Liver (tissue), 3 donors: Measurements from ENCODE around the gene CFAP299.

Experiments used
- CTCF ChIP-seq: fragments of 150-350 bp; IDR thresholded peaks from 2 replicates; pipeline ENCODE4 v1.5.1; 2017; ENCODE audit warnings: improper control_type of control experiment, low read depth, low read length; ENCODE audit not compliant: missing input control
- FOXA1 ChIP-seq: IDR thresholded peaks from 2 replicates; pipeline ENCODE4 v1.6.1; 2016; ENCODE audit warnings: antibody characterized with exemption
- FOXA2 ChIP-seq: IDR thresholded peaks from 2 replicates; pipeline ENCODE4 v1.6.1; 2016; ENCODE audit warnings: antibody characterized with exemption
- GABPA ChIP-seq, 2 donors: IDR thresholded peaks in 1 of 2; conservative IDR thresholded peaks in 1 of 2; 2 replicates each; pipeline ENCODE4 v1.6.1; 2016; ENCODE audit warnings: antibody characterized with exemption in 2 of 2, mild to moderate bottlenecking in 1 of 2, moderate library complexity in 1 of 2
- JUND ChIP-seq, 2 donors: IDR thresholded peaks; 2 replicates each; pipeline ENCODE4 v1.6.1; 2016; ENCODE audit warnings: antibody characterized with exemption in 2 of 2
- RAD21 ChIP-seq, 2 donors: IDR thresholded peaks; 2 replicates each; pipeline ENCODE4 v1.6.1; 2016; ENCODE audit warnings: antibody characterized with exemption in 2 of 2, mild to moderate bottlenecking in 2 of 2
- REST ChIP-seq: IDR thresholded peaks from 2 replicates; pipeline ENCODE4 v1.6.1; 2016; ENCODE audit warnings: antibody characterized with exemption, mild to moderate bottlenecking
- RXRA ChIP-seq, 2 donors: IDR thresholded peaks; 2 replicates each; pipeline ENCODE4 v1.6.1; 2017 to 2018; ENCODE audit warnings: antibody characterized with exemption in 2 of 2, mild to moderate bottlenecking in 1 of 2
- SP1 ChIP-seq: IDR thresholded peaks from 2 replicates; pipeline ENCODE4 v1.6.1; 2018; ENCODE audit warnings: antibody characterized with exemption, mild to moderate bottlenecking
- TAF1 ChIP-seq: conservative IDR thresholded peaks from 2 replicates; pipeline ENCODE4 v1.6.1; 2016; ENCODE audit warnings: antibody characterized with exemption, mild to moderate bottlenecking
- YY1 ChIP-seq: IDR thresholded peaks from 2 replicates; pipeline ENCODE4 v1.6.1; 2016; ENCODE audit warnings: antibody characterized with exemption, mild to moderate bottlenecking
- ZBTB33 ChIP-seq: IDR thresholded peaks from 2 replicates; pipeline ENCODE4 v1.6.1; 2016; ENCODE audit warnings: antibody characterized with exemption
- donor health status: healthy.
- donor health status: healthy.

GRCh38 chr4:80333121-80333520 lies 2.4 kb upstream of the CFAP299 start:
- TF ChIP-seq REST (no peak), CTCF (no peak), RXRA (IDR thresholded peaks at IDR 0.05) (no peak), GABPA (IDR thresholded peaks at IDR 0.05 in 1 of 2, conservative IDR thresholded peaks at IDR 0.05 in 1 of 2) (no peak), FOXA1 (no peak), TAF1 (no peak), YY1 (no peak), ZBTB33 (no peak), JUND (IDR thresholded peaks at IDR 0.05) (no peak), RAD21 (IDR thresholded peaks at IDR 0.05) (no peak), FOXA2 (no peak), SP1 (no peak)
